Astrocyte of the cerebellum (primary cell): ENCODE data around the gene C19orf12.

Experiments used
- DNase-seq: peaks from one replicate; pipeline ENCODE4 v3.0.0-alpha.2; 2011; ENCODE audit warnings: low read depth
- H3K4me3 ChIP-seq: 2 replicates; pipeline ENCODE4 v1.5.1; 2011; ENCODE audit warnings: mild to moderate bottlenecking, low read depth, low read length, moderate library complexity
- CTCF ChIP-seq: IDR thresholded peaks from 2 replicates; pipeline ENCODE4 v1.5.1; 2012; ENCODE audit warnings: low read length, low read depth, moderate library complexity, mild to moderate bottlenecking; ENCODE audit errors: missing control alignments
- in situ Hi-C: cut with HindIII; loops from 2 replicates; pipeline ENCODE4 v1.10.0; 2017; ENCODE audit warnings: low sequenced_read_pairs

C19orf12 gene

DNA sequence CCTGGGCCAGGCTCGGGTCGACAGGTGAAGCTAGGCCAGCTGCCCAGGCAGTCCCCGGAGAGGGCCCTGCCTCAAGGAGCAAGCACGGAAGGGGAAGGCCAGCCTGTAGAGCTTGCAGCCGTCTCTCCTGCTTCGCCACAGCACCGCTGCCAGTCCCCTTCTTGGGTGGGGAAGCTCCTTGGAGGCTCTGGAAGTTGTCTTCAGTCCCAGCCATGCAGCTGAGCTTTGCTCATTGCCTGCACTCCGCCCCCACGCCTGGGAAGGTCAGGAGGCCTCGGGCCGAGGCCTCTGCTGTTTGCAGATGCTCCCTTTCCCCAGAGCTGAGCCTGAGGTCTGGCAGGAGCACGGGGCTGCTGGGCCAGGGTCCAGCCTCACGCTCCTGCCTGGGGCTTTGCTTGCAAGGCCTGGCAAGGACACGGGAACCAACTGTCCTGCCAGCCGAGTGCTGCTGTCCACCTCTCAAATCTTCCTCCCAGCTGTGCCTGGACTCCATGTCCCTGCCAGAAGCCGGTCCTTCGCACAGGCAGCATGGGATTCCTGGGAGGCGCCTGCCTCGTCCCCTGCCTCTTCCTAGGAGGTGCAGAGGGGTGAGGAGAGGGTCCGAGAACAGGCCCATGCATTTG, 36.5 kb downstream of the C19orf12 start:
- TF ChIP-seq CTCF, result no peak
- no peak for DNase-seq
- in situ Hi-C loops, result no loop called here
- no peak overlapping the region for H3K4me3 ChIP-seq

DNA sequence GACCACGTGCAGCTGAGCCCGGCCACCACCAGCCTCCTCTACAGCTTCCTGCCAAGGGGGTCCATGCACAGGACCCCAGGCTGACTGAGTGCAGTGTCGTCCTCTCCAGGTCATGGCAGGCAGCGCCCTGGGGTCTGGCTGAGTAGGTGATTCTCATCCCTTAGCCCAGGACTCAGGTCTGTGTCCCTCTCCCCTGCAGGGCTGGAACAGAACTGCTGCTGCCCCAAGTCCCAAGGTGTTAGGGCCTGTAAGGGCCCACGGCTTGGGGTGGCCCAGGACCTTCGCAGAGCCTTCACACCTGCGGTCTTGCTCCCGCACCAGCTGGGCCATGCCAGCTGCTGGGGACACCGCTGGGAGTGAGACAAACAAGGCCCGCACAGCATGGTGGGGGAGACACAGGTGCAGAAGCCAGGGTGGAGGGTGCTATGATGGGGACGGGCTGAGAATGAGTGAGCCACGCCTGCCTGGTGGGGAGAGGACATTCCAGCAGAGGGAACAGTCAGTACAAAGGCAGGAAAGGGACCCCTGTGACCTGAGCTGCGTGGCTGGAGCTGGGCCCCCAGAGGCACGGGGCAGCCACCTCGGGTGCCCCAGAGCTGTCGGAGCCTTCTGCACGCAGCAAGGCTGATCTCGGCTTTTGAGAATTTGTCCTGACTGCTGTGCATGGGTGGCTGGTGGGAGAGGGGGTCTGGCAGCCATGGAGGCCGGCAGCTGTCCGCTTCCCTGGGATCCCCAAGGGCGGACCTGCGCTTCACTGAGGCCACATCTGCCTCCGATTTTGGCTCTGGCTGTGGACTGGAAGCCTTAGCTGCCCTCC, 37.9 kb downstream of the C19orf12 start:
- no peak for TF ChIP-seq CTCF
- no peak overlapping the region for H3K4me3 ChIP-seq
- DNase-seq, result no peak
- in situ Hi-C loops, result no loop called here

GRCh38 chr19:29676586-29676985, 38.5 kb downstream of the C19orf12 start:
- no peak overlapping the region for H3K4me3 ChIP-seq
- in situ Hi-C loops, result no loop called here
- no peak for DNase-seq
- TF ChIP-seq CTCF, result no peak

DNA sequence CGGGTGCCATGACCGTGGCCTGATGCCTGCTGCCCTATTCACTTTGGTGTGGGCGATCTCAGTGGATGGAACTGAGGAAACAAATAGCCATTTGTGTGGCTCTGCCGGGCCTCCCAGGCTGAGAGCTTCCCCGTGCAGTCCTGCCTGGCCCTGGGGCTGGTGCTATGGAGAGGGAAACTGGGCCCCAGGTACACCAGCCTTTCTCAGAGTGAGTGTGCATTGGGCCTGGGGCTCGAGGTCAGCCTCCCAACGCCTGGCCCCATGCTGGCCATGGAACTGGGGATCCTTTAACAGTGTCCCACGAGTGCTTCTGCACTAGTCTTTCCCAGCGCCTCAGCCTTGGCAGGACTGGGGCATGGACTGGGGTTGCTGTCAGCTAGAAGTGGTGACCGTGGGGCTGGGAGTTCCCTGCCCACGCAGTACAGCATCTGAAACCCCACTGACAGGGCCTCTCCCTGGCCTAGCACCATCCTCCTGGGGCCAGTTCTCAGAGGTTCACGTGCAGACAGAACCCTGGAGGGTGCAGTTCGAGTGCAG, 39.3 kb downstream of the C19orf12 start:
- no peak overlapping the region for H3K4me3 ChIP-seq
- TF ChIP-seq CTCF, result no peak
- in situ Hi-C loops, result no loop called here
- no peak for DNase-seq

DNA sequence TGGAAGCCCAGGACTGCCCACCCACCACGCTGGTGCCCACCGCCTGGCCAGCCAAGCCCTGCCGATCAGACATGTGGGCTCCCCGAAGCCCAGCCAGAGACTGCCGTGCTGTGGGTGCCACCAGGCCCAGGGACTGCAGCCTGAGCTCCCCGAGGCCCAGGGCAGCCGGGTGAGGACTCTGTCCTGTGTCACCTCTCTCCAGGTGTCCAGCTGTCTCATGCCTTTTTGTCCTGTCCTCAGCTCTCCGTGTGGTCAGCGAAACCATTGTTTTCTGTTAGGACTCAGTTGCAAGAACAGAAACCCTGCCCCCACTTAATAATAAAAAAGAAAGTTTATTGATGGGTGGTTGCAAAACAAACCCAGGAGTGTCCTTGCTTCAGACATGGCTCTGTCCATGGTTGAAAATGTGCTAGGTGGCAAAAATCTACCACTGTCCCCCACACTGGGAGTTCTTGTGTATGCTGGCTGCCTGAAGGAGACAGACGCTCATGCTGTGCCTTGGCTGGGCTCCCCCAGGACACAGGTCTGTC, 39.9 kb downstream of the C19orf12 start:
- TF ChIP-seq CTCF, result no peak
- in situ Hi-C loops, result no loop called here
- DNase-seq, result no peak
- no peak overlapping the region for H3K4me3 ChIP-seq

- DNase-seq, result no peak
- H3K4me3 ChIP-seq, result no peak overlapping the region
- in situ Hi-C loops, result no loop called here
- TF ChIP-seq CTCF, result no peak
Observed at GRCh38 chr19:29674374-29675119, 40.5 kb downstream of the C19orf12 start.
